NCI-H146 (cell line): ENCODE measurements around the gene ARF1.
A peak's percentile ranks its signal among the peaks of the same experiment; 100 is the strongest.

Source experiments
- DNase-seq: peaks from one replicate; lab custom pipeline; 2025; lab: John Stamatoyannopoulos, UW

Gene ARF1

DNA sequence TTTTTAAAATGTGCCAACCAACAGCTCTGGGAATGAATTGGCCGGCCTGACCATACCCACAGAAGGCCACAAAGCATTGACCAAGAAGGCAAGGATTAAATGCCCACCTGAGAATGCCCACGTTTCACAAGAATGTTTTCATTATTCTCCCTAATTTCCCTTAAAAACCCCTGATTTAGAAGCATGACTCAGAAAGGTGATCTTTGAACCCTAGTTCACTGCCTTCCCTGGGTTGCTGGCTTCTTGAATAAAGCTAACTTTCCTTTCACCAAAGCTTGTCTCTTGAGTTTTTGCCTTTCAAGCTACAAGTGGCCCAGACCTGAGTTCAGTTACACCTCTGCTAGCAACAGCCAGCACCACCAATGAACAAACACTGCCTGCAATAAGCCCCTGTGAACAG, 41.0 kb downstream of the ARF1 start:
- no peak for DNase-seq

GRCh38 chr1:228125185-228125584, 42.7 kb downstream of the ARF1 start:
- DNase-seq, result no peak

GRCh38 chr1:228131766-228132165, 49.3 kb downstream of the ARF1 start:
- DNase-seq, result no peak

- no peak for DNase-seq
These were observed 52.1 kb downstream of the ARF1 start for GRCh38 chr1:228134591-228134990.

GRCh38 chr1:228136901-228137300, 54.4 kb downstream of the ARF1 start:
- no peak for DNase-seq

GRCh38 chr1:228139406-228139930, 57.0 kb downstream of the ARF1 start:
- no peak for DNase-seq

DNA sequence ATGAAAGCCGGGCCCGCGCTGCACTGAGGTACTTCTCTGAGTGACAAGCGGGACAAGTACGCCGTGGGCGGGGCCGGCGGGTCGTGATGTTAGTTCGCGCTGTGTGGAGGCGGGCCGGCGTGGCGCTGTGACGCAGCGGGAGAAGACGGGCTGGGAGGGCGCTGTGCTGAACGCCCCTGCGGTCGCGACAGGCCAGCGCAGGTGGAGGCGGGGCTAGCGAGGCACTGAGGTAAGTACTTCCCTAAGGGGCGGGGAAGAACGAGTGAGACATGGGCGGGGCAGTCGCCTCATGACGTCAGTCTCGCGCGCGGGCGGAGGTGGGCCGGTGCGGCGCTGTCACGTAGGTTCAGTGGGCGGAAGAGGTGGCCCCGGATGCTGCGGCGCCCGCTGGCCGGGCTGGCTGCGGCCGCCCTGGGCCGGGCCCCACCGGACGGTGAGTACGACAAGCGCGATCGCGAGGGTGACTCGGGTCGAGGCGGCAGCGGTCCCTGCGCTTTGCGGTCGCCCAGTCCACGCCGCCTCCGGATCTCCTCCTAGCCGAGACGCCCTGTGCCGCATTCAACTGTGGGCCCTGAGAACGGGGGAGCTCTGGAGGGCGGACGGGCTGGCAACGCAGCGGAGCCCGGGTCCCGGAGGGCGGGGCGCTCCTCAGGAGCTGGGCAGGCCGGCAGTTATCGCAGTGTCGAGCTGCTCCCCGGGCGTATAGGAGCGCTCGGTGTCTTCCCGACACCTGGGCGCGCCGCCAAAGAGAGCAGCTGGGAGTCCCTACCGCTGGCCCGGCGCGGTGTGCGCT, 57.6 kb downstream of the ARF1 start, which contains the start of gene GUK1:
TSS of gene GUK1 (plus strand) at position 349 of the 793 bp plus-strand sequence. CDS start at position 373, 24 bp downstream.
- DNase-seq, result peak; percentile 99

GRCh38 chr1:228140724-228141225, 58.3 kb downstream of the ARF1 start:
- no peak for DNase-seq

GRCh38 chr1:228141226-228142044, 58.9 kb downstream of the ARF1 start:
- DNase-seq, result peak; percentile 7

GRCh38 chr1:228142155-228142691, 59.7 kb downstream of the ARF1 start:
- no peak for DNase-seq

GRCh38 chr1:228142701-228143136, 60.2 kb downstream of the ARF1 start:
- no peak for DNase-seq

DNA sequence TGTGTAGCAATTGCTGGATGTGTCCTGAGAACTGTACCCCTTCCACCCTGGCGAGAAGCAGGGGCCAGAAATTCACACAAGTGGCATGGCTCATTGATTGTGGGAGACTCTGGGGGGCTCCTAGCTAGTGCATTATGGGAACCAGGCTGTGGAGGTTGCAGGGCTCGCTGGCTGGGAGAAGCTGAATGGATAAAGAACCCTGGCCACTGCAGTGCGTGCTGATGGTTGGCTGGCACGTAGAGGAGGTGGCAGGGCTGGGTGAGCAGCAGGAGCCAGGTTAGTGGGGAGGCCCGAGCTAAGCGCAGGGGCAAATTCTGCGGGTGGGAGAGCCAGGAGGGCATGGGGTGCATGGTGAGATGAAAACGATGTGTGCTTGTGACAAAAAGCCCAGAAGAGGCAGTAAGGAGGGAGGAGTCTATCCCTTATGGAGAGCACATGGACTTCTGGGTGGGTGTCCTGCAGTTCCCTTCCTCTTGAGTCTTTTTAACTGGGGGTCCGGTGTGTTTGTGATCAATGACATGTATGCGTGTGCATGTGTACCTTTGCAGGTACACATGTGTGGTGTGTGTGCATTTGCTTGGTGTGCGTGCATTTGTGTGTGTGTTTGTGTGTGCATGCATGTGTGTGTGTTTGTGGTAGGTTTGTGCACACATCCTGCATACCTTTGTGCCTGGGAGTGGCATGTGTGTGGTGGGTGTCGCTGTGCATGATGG, 61.1 kb downstream of the ARF1 start:
- DNase-seq, result no peak

DNA sequence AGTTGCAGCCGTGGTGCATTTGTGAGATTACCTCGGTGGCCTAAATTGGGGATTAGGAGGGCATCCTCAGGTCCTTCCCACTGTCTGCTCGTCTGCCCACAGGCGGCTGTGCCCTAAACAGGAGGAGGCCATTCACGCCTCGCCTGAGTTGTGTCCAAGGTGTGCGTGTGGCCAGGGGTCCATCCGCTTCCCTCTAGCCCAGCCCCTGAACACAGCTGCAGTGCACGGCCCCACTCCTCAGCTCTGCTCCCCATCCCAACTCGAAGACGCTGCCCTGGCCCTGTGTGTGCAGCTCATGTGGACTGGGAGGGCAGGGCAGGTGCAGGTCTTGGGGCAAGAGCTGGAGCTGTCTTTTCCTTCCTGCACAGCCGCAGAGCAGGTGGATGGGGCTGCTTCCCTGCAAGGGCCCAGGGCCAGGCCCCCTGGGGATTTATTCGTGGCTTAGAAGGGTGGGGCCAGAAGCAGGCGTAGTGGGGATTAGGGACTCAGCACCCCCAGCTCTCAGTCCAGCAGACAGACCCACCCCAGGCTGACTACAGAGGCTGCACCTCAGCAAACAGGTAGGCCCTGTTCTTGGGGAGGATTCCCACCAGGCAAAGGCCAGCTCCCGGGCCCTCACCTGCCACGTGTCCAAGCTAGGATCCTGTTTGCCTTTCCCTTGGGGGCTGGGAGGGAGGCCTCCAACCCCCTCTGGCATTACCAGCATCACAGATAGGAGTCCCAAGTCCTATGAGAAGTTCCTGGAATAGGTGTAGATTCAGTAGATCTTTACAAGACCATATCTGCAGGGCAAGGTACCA, 61.9 kb downstream of the ARF1 start:
- DNase-seq, result no peak

DNA sequence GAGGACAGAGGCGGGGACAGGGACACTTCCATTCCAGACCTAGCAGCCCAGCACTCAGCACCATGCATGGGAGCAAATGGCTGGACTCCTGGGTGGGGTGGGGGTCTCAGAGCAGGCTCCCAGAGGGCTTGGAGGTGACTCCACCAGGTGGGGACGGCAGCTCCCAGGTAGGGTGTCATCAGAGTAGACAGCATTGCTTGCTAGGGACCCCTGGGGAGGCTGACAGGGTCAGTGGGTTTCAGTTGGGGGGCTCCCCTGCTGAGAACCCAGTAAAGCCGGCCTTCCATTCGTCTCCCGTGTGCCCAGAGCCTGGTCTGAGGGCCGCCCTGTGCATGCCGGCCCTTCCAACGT, 62.5 kb downstream of the ARF1 start:
- no peak for DNase-seq

DNA sequence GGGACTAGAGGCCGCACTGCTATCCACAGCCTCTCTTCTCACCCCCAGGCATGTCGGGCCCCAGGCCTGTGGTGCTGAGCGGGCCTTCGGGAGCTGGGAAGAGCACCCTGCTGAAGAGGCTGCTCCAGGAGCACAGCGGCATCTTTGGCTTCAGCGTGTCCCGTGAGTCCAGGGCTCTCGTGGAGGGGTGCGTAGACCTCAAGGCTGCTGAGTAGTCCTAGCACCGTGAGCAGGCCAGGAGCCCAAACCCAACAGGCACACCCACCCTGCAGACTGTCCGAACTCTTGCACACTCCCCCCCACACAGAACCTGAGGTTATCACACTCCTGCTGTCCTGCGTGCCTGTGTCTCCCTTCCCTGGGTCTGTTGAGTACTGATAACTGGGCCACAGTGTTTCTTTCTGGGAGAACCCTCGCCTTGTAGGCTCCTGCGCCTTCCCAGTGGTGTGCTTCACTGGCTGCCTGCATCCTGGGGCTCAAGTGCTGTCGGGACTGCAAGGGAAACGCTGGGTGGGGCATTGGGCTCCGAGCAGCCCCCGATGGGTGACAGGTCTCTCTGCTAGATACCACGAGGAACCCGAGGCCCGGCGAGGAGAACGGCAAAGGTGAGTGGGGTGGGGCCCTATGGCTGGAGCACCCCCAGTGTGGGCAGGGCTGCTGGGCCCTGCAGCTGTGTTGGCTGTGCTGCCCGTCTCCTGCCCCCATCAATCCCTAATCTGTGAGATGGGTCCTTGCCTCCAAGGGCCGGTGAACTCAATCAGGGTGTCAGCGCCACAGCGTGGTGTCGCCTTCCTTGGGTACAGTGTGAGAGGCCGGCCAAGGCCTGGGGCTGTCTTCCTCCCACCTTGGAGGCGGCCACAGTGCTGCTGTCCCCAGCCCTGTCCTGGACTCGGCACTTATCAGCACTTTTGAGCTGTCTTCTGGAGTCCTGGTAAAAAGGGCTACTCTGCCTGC, 63.2 kb downstream of the ARF1 start:
- DNase-seq, result no peak

DNA sequence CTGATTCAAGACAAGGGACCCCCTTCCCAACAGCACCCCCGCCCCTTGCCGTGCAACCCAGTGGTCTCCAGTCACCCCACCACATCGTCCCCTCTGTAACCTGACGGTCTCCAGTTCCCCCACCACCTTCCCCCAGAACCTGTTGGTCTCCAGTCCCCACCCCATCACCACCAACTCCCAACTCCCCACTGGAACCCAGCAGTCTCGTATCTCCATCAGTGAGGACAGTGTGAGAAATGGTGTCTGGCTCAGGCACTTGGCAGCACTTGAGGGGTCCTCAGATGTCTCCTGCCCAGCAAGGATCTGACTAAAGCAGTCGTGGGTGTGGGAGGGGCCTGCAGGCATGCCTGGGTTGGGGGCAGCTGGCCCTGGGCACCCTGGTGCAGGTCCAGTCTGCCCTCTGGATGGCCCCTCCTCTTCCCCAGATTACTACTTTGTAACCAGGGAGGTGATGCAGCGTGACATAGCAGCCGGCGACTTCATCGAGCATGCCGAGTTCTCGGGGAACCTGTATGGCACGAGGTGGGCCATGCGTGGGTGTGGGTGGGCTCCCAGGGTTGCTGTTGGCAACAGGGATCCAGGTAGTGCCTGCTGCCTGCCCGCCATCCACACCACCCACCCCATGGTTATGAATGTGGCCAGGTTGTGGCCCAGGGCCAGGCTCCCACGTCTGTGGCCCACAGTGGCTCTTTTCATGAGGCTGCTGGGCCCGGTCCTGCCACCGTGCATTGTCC, 64.1 kb downstream of the ARF1 start:
- DNase-seq, result no peak

DNA sequence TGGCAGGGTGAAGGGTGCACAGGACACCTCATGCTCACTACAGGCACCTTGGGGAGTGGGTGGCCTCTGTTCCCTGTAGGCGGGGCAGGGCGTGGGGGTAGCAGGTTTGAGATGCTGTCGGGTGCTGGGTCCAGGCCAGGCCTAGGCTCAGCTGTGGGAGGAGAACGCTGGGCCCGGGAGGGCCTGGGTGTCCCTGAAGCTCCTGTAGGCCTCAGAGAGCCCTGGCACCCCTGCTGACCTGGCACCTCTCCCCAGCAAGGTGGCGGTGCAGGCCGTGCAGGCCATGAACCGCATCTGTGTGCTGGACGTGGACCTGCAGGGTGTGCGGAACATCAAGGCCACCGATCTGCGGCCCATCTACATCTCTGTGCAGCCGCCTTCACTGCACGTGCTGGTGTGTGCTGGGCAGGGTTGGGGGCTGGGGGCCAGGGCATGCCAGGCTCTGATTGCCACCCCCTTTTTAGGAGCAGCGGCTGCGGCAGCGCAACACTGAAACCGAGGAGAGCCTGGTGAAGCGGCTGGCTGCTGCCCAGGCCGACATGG, 64.7 kb downstream of the ARF1 start:
- DNase-seq, result no peak

DNA sequence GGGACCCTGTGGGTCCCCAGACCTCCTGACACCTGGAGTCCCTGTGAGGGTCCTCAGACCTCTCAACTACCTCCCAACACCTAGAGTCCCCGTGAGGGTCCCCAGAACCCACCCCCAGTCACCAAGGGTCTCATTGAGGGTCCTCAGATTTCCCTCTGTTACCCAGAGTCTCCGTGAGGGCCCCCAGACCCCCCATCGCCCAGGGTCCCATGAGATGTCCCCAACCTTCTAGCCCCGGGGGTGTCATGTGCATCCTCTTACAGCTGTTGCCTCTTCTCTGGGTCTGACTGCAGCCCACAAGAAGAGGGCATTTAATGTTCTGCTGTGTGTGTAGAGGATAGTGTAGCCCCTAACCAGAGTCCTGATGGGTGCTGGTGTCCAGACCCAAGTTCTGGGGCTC, 65.3 kb downstream of the ARF1 start:
- DNase-seq, result no peak
